Muscle layer of colon (tissue), 2 donors: ENCODE results near the gene MBNL1.
"Not testable (repeated sequence)": the region's sequence is repeated elsewhere in the genome, so short reads cannot be mapped to it uniquely, and the experiment has no call there.

Experiments
- H3K27ac ChIP-seq: one replicate; pipeline ENCODE4 v1.7.0; 2013; ENCODE audit warnings: low read depth, mild to moderate bottlenecking, low read length, moderate library complexity
- H3K27me3 ChIP-seq, 2 donors: one replicate each; pipeline ENCODE4 v1.7.0; 2013; ENCODE audit warnings: low read length in 2 of 2, mild to moderate bottlenecking in 2 of 2; ENCODE audit not compliant: insufficient read depth in 2 of 2, control insufficient read depth in 1 of 2
- H3K36me3 ChIP-seq: one replicate; pipeline ENCODE4 v1.7.0; 2013; ENCODE audit warnings: mild to moderate bottlenecking, low read length; ENCODE audit not compliant: insufficient read depth
- H3K4me1 ChIP-seq: one replicate; pipeline ENCODE4 v1.7.0; 2013; ENCODE audit warnings: mild to moderate bottlenecking, low read length; ENCODE audit not compliant: insufficient read depth
- H3K4me3 ChIP-seq, 2 donors: one replicate each; pipeline ENCODE4 v1.7.0; 2013; ENCODE audit warnings: low read length in 2 of 2, low read depth in 1 of 2, mild to moderate bottlenecking in 1 of 2, moderate library complexity in 1 of 2
- H3K9ac ChIP-seq: one replicate; pipeline ENCODE4 v1.7.0; 2013; ENCODE audit warnings: low read length
- H3K9me3 ChIP-seq: one replicate; pipeline ENCODE4 v1.7.0; 2013; ENCODE audit warnings: mild to moderate bottlenecking, low read length
- donor health status: abdominal sarcoma.
- donor health status: Adenocarcinoma of cecum.

Gene MBNL1

GRCh38 chr3:152428577-152428976 lies 159.8 kb downstream of the MBNL1 start:
- Histone ChIP-seq H3K27me3 (no peaks in the 10 kb centered on the region), H3K27ac (no peak overlapping the region), H3K4me3 (no peak overlapping the region), H3K9me3 (no peaks in the 10 kb centered on the region), H3K4me1 (peaks cover 30% of the 10 kb centered on the region), H3K36me3 (peaks cover 6% of the 10 kb centered on the region), H3K9ac (no peak overlapping the region)

- H3K27me3 ChIP-seq = no peaks in the 10 kb centered on the region
- peaks cover 30% of the 10 kb centered on the region for H3K4me1 ChIP-seq
- peaks cover 6% of the 10 kb centered on the region for H3K36me3 ChIP-seq
- no peak overlapping the region for H3K9ac ChIP-seq
- peaks cover 6% of the 10 kb centered on the region for H3K9me3 ChIP-seq
- no peak overlapping the region for H3K4me3 ChIP-seq
- H3K27ac ChIP-seq = no peak overlapping the region
Observed at GRCh38 chr3:152430223-152431002, 161.7 kb downstream of the MBNL1 start.

- Histone ChIP-seq H3K4me1 (peaks cover 39% of the 10 kb centered on the region), H3K9me3 (peaks cover 6% of the 10 kb centered on the region), H3K9ac (no peak overlapping the region), H3K27ac (no peak overlapping the region), H3K4me3 (no peak overlapping the region), H3K36me3 (peaks cover 6% of the 10 kb centered on the region), H3K27me3 (no peaks in the 10 kb centered on the region)
Observed at GRCh38 chr3:152434142-152434541, 165.4 kb downstream of the MBNL1 start.

- not testable (repeated sequence) for H3K27ac ChIP-seq, H3K4me3 ChIP-seq, H3K9me3 ChIP-seq, H3K27me3 ChIP-seq, H3K9ac ChIP-seq, H3K36me3 ChIP-seq
- peaks cover 31% of the 10 kb centered on the region for H3K4me1 ChIP-seq
Observed at GRCh38 chr3:152435210-152435609, 166.5 kb downstream of the MBNL1 start.

GRCh38 chr3:152436707-152437590 lies 168.2 kb downstream of the MBNL1 start:
- H3K9ac ChIP-seq = no peak overlapping the region
- H3K4me3 ChIP-seq = no peak overlapping the region
- H3K9me3 ChIP-seq = peaks cover 6% of the 10 kb centered on the region
- H3K27ac ChIP-seq = peak overlapping the region; percentile 48
- peaks cover 26% of the 10 kb centered on the region for H3K4me1 ChIP-seq
- peaks cover 6% of the 10 kb centered on the region for H3K36me3 ChIP-seq
- no peaks in the 10 kb centered on the region for H3K27me3 ChIP-seq

GRCh38 chr3:152438181-152438580 lies 169.5 kb downstream of the MBNL1 start:
- no peak overlapping the region for H3K27ac ChIP-seq
- peaks cover 30% of the 10 kb centered on the region for H3K4me1 ChIP-seq
- H3K9me3 ChIP-seq = peaks cover 6% of the 10 kb centered on the region
- H3K27me3 ChIP-seq = no peaks in the 10 kb centered on the region
- H3K4me3 ChIP-seq = no peak overlapping the region
- H3K9ac ChIP-seq = no peak overlapping the region
- no peaks in the 10 kb centered on the region for H3K36me3 ChIP-seq

- no peaks in the 10 kb centered on the region for H3K27me3 ChIP-seq
- peaks cover 36% of the 10 kb centered on the region for H3K4me1 ChIP-seq
- peaks cover 5% of the 10 kb centered on the region for H3K9me3 ChIP-seq
- H3K27ac ChIP-seq = no peak overlapping the region
- no peak overlapping the region for H3K9ac ChIP-seq
- no peak overlapping the region for H3K4me3 ChIP-seq
- H3K36me3 ChIP-seq = no peaks in the 10 kb centered on the region
Observed at GRCh38 chr3:152438706-152439105, 170.0 kb downstream of the MBNL1 start.

- H3K9ac ChIP-seq, H3K27ac ChIP-seq: not testable (repeated sequence)
- peaks cover 49% of the 10 kb centered on the region for H3K4me1 ChIP-seq
Observed at GRCh38 chr3:152440243-152440642, 171.5 kb downstream of the MBNL1 start.

GRCh38 chr3:152443212-152444023 lies 174.7 kb downstream of the MBNL1 start:
- no peaks in the 10 kb centered on the region for H3K27me3 ChIP-seq
- peaks cover 51% of the 10 kb centered on the region for H3K4me1 ChIP-seq
- H3K9me3 ChIP-seq = no peaks in the 10 kb centered on the region
- no peak overlapping the region for H3K9ac ChIP-seq
- peaks cover 5% of the 10 kb centered on the region for H3K36me3 ChIP-seq
- peak overlapping the region; percentile 28 for H3K27ac ChIP-seq
- no peak overlapping the region for H3K4me3 ChIP-seq

More at GRCh38 chr3:152440243-152440642, 171.5 kb downstream of the MBNL1 start:
- H3K27me3 ChIP-seq, H3K36me3 ChIP-seq, H3K4me3 ChIP-seq, H3K9me3 ChIP-seq: not testable (repeated sequence)

- peaks cover 47% of the 10 kb centered on the region for H3K4me1 ChIP-seq
- no peak overlapping the region for H3K4me3 ChIP-seq
- peaks cover 5% of the 10 kb centered on the region for H3K36me3 ChIP-seq
- no peaks in the 10 kb centered on the region for H3K27me3 ChIP-seq
- H3K9me3 ChIP-seq = no peaks in the 10 kb centered on the region
- no peak overlapping the region for H3K9ac ChIP-seq
- H3K27ac ChIP-seq = peak overlapping the region; percentile 28
Observed at GRCh38 chr3:152444029-152444641, 175.4 kb downstream of the MBNL1 start.

GRCh38 chr3:152445212-152445611 lies 176.5 kb downstream of the MBNL1 start:
- no peak overlapping the region for H3K9ac ChIP-seq
- peaks cover 47% of the 10 kb centered on the region for H3K4me1 ChIP-seq
- no peaks in the 10 kb centered on the region for H3K9me3 ChIP-seq
- no peaks in the 10 kb centered on the region for H3K27me3 ChIP-seq
- no peak overlapping the region for H3K27ac ChIP-seq
- H3K36me3 ChIP-seq = peaks cover 5% of the 10 kb centered on the region
- no peak overlapping the region for H3K4me3 ChIP-seq
